Measurements from ENCODE around the gene EMILIN1.

EMILIN1 gene

GRCh38 chr2:27050996-27051901, 27.2 kb upstream of the EMILIN1 start, which contains the start of gene AGBL5:
Gene AGBL5, plus strand, starts transcription at chr2:27051668. Its CDS starts 1,291 bp downstream, at chr2:27052959.
- H3K27ac ChIP-seq = peak within 1 kb of the TSS; percentile 97
- H3K9me3 ChIP-seq (ENCODE audit: low read depth, low read length) = no peaks in the 10 kb centered on the region
- DNase-seq (ENCODE audit: low read depth, low spot score) = peak; percentile 93
- TF ChIP-seq FOXP2 (optimal IDR thresholded peaks at IDR 0.05; ENCODE audit: control extremely low read depth, extremely low read length, insufficient read depth) = no peak
- peak; percentile 80 for TF ChIP-seq POLR2AphosphoS5 (IDR thresholded peaks at IDR 0.05; ENCODE audit: borderline replicate concordance, low read depth, low read length)
- no peak for TF ChIP-seq EZH2 (IDR thresholded peaks at IDR 0.05)
- H3K9ac ChIP-seq (ENCODE audit: insufficient read length) = peak within 1 kb of the TSS; percentile 81
- H3K4me3 ChIP-seq = peak within 1 kb of the TSS; percentile 95
- peaks cover 22% of the 10 kb centered on the region for H3K36me3 ChIP-seq (ENCODE audit: insufficient read depth, low read length)

GRCh38 chr2:27051902-27052645, 26.3 kb upstream of the EMILIN1 start:
- H3K36me3 ChIP-seq (ENCODE audit: insufficient read depth, low read length) = peaks cover 30% of the 10 kb centered on the region
- H3K4me3 ChIP-seq = peak overlapping the region; percentile 95
- TF ChIP-seq POLR2AphosphoS5 (IDR thresholded peaks at IDR 0.05; ENCODE audit: borderline replicate concordance, low read depth, low read length) (no peak), EZH2 (IDR thresholded peaks at IDR 0.05) (no peak), FOXP2 (optimal IDR thresholded peaks at IDR 0.05; ENCODE audit: control extremely low read depth, extremely low read length, insufficient read depth) (no peak)
- H3K27ac ChIP-seq = no peak overlapping the region
- no peak for DNase-seq (ENCODE audit: low read depth, low spot score)
- no peaks in the 10 kb centered on the region for H3K9me3 ChIP-seq (ENCODE audit: low read depth, low read length)
- peak overlapping the region; percentile 81 for H3K9ac ChIP-seq (ENCODE audit: insufficient read length)

- TF ChIP-seq FOXP2 (optimal IDR thresholded peaks at IDR 0.05; ENCODE audit: control extremely low read depth, extremely low read length, insufficient read depth) (no peak), EZH2 (IDR thresholded peaks at IDR 0.05) (no peak), POLR2AphosphoS5 (IDR thresholded peaks at IDR 0.05; ENCODE audit: borderline replicate concordance, low read depth, low read length) (no peak)
- Histone ChIP-seq H3K4me3 (no peak overlapping the region), H3K9me3 (ENCODE audit: low read depth, low read length) (no peaks in the 10 kb centered on the region), H3K36me3 (ENCODE audit: insufficient read depth, low read length) (peaks cover 40% of the 10 kb centered on the region), H3K9ac (ENCODE audit: insufficient read length) (no peak overlapping the region), H3K27ac (no peak overlapping the region)
- no peak for DNase-seq (ENCODE audit: low read depth, low spot score)
Measured at GRCh38 chr2:27053321-27053720, 25.1 kb upstream of the EMILIN1 start.

GRCh38 chr2:27053776-27054175, 24.6 kb upstream of the EMILIN1 start:
- no peak for TF ChIP-seq POLR2AphosphoS5 (IDR thresholded peaks at IDR 0.05; ENCODE audit: borderline replicate concordance, low read depth, low read length)
- no peak for TF ChIP-seq EZH2 (IDR thresholded peaks at IDR 0.05)
- no peak for TF ChIP-seq FOXP2 (optimal IDR thresholded peaks at IDR 0.05; ENCODE audit: control extremely low read depth, extremely low read length, insufficient read depth)
- DNase-seq (ENCODE audit: low read depth, low spot score) = no peak
- Histone ChIP-seq H3K4me3 (no peak overlapping the region), H3K36me3 (ENCODE audit: insufficient read depth, low read length) (peaks cover 42% of the 10 kb centered on the region), H3K9me3 (ENCODE audit: low read depth, low read length) (no peaks in the 10 kb centered on the region), H3K9ac (ENCODE audit: insufficient read length) (no peak overlapping the region), H3K27ac (no peak overlapping the region)

GRCh38 chr2:27054721-27055120, 23.7 kb upstream of the EMILIN1 start:
- TF ChIP-seq FOXP2 (optimal IDR thresholded peaks at IDR 0.05; ENCODE audit: control extremely low read depth, extremely low read length, insufficient read depth) (no peak), POLR2AphosphoS5 (IDR thresholded peaks at IDR 0.05; ENCODE audit: borderline replicate concordance, low read depth, low read length) (no peak), EZH2 (IDR thresholded peaks at IDR 0.05) (no peak)
- no peak for DNase-seq (ENCODE audit: low read depth, low spot score)
- H3K9ac ChIP-seq (ENCODE audit: insufficient read length) = no peak overlapping the region
- peaks cover 50% of the 10 kb centered on the region for H3K36me3 ChIP-seq (ENCODE audit: insufficient read depth, low read length)
- H3K4me3 ChIP-seq = no peak overlapping the region
- H3K27ac ChIP-seq = no peak overlapping the region
- H3K9me3 ChIP-seq (ENCODE audit: low read depth, low read length) = no peaks in the 10 kb centered on the region

GRCh38 chr2:27057184-27057583, 21.2 kb upstream of the EMILIN1 start:
- H3K36me3 ChIP-seq (ENCODE audit: insufficient read depth, low read length) = peaks cover 50% of the 10 kb centered on the region
- no peak overlapping the region for H3K4me3 ChIP-seq
- no peak for DNase-seq (ENCODE audit: low read depth, low spot score)
- no peaks in the 10 kb centered on the region for H3K9me3 ChIP-seq (ENCODE audit: low read depth, low read length)
- no peak overlapping the region for H3K27ac ChIP-seq
- TF ChIP-seq FOXP2 (optimal IDR thresholded peaks at IDR 0.05; ENCODE audit: control extremely low read depth, extremely low read length, insufficient read depth) (no peak), EZH2 (IDR thresholded peaks at IDR 0.05) (no peak), POLR2AphosphoS5 (IDR thresholded peaks at IDR 0.05; ENCODE audit: borderline replicate concordance, low read depth, low read length) (no peak)
- H3K9ac ChIP-seq (ENCODE audit: insufficient read length) = no peak overlapping the region

- no peak for DNase-seq (ENCODE audit: low read depth, low spot score)
- Histone ChIP-seq H3K9me3 (ENCODE audit: low read depth, low read length) (no peaks in the 10 kb centered on the region), H3K27ac (no peak overlapping the region), H3K9ac (ENCODE audit: insufficient read length) (no peak overlapping the region), H3K36me3 (ENCODE audit: insufficient read depth, low read length) (peaks cover 50% of the 10 kb centered on the region), H3K4me3 (no peak overlapping the region)
- TF ChIP-seq EZH2 (IDR thresholded peaks at IDR 0.05) (no peak), POLR2AphosphoS5 (IDR thresholded peaks at IDR 0.05; ENCODE audit: borderline replicate concordance, low read depth, low read length) (no peak), FOXP2 (optimal IDR thresholded peaks at IDR 0.05; ENCODE audit: control extremely low read depth, extremely low read length, insufficient read depth) (no peak)
Measured at GRCh38 chr2:27058210-27058609, 20.2 kb upstream of the EMILIN1 start.

GRCh38 chr2:27059141-27059820, 19.1 kb upstream of the EMILIN1 start:
- no peak for DNase-seq (ENCODE audit: low read depth, low spot score)
- Histone ChIP-seq H3K27ac (no peak overlapping the region), H3K36me3 (ENCODE audit: insufficient read depth, low read length) (peaks cover 46% of the 10 kb centered on the region), H3K9me3 (ENCODE audit: low read depth, low read length) (no peaks in the 10 kb centered on the region), H3K9ac (ENCODE audit: insufficient read length) (no peak overlapping the region), H3K4me3 (no peak overlapping the region)
- TF ChIP-seq POLR2AphosphoS5 (IDR thresholded peaks at IDR 0.05; ENCODE audit: borderline replicate concordance, low read depth, low read length) = no peak
- no peak for TF ChIP-seq FOXP2 (optimal IDR thresholded peaks at IDR 0.05; ENCODE audit: control extremely low read depth, extremely low read length, insufficient read depth)
- no peak for TF ChIP-seq EZH2 (IDR thresholded peaks at IDR 0.05)
